ENCODE data around the gene KCNJ14. TPM values are rescaled to one million over a fixed set of nuclear protein-coding genes. Genes with fewer than 3 reads are reported as not detected.
A peak's percentile ranks its signal among the peaks of the same experiment; 100 is the strongest.

Gene KCNJ14
- polyA plus RNA-seq, 1 donor: 1.1 TPM

- no peak for DNase-seq
Observed at GRCh38 chr19:48445256-48445605, 10.1 kb upstream of the KCNJ14 start.

- DNase-seq: peak; percentile 95
Observed at GRCh38 chr19:48445606-48446481, 9.5 kb upstream of the KCNJ14 start, which contains the start of gene GRWD1. GRWD1 (plus strand) TSS chr19:48445983; CDS start chr19:48446006, 23 bp downstream.

GRCh38 chr19:48446579-48446978 lies 8.8 kb upstream of the KCNJ14 start:
- no peak for DNase-seq

DNA sequence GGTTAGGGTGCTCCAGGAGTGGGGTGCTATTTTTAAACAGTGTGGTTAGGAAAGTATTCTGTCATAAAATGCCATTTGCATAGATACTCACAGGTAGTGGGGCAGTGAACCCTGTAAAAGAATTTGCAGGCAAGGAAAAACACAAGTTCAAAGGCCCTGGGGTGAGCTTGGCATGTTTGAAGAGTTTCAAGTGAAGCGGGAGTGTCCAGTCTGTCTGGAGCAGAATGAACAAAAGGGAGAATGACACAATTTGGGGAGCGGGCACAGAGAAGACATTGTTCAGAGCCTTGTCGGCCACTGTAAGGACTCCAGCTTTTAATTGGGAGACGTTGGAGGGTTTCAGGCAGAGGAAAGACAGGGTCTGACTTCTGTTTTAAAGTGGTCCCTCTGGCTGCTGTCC lies 6.8 kb upstream of the KCNJ14 start:
- no peak for DNase-seq

GRCh38 chr19:48450441-48450840 lies 4.9 kb upstream of the KCNJ14 start:
- DNase-seq: no peak

- DNase-seq: no peak
Observed at GRCh38 chr19:48450863-48451262, 4.5 kb upstream of the KCNJ14 start.

GRCh38 chr19:48451624-48452023 lies 3.8 kb upstream of the KCNJ14 start:
- DNase-seq: no peak

- no peak for DNase-seq
Observed at GRCh38 chr19:48452289-48453190, 2.8 kb upstream of the KCNJ14 start.

- no peak for DNase-seq
Observed at GRCh38 chr19:48454150-48454730, 1.1 kb upstream of the KCNJ14 start.

DNA sequence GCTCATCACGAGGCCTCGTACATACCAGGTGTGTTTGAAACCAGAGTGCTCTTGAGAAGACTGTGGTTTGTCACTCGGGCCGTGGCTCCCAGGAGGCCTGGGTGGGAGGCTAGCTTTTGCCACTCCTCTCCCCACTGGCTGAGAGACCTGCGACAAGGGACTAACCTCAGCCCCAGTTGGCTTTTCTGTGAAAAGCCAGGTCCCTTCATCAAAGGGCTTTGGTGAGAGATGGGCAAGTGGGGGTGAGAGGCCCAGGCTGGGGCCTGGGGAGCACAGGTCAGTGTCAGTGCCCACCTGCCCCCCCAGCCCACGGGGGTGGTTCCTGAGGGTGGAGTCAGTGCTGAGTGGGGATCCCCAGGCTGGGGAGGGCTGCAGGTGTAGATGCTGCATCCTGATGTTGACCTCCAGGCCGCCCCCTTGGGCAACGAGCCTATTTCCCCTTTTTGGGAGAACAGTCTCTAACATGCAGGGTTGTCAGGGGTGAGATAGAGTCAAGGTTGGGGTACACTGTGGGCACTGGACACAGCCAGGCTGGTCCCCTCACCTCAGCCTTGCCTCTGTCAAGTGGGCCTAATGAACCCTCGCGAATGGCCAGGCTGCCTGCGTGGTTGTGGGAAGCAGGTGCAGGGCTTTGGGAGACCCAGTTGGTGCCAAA lies 661 bp downstream of the KCNJ14 start:
- no peak for DNase-seq

DNA sequence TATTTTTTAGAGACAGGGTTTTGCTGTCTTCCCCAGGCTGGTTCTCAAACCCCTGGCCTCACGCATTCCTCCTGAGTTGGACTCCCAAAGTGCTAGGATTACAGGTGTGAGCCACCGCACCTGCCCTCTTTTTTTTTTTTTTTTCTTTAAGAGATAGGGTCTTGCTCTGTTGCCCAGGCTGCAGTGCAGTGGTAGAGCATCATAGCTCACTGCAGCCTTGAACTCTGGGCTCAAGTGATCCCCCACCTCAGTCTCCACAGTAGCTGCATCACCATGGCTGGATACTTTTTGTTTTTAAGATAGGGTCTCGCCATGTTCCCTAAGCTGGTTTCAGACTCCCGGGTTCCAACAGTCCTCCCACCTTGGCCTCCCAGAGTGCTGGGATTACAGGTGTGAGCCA lies 1.5 kb downstream of the KCNJ14 start:
- DNase-seq: no peak

- DNase-seq: no peak
Observed at GRCh38 chr19:48458016-48458415, 2.6 kb downstream of the KCNJ14 start.

GRCh38 chr19:48461651-48461981 lies 6.2 kb downstream of the KCNJ14 start:
- DNase-seq: no peak

GRCh38 chr19:48461982-48462655 lies 6.7 kb downstream of the KCNJ14 start:
- DNase-seq: no peak

- DNase-seq: no peak
Observed at GRCh38 chr19:48465215-48465614, 9.8 kb downstream of the KCNJ14 start.

- DNase-seq: no peak
Observed at GRCh38 chr19:48466561-48467325, 11.4 kb downstream of the KCNJ14 start.

DNA sequence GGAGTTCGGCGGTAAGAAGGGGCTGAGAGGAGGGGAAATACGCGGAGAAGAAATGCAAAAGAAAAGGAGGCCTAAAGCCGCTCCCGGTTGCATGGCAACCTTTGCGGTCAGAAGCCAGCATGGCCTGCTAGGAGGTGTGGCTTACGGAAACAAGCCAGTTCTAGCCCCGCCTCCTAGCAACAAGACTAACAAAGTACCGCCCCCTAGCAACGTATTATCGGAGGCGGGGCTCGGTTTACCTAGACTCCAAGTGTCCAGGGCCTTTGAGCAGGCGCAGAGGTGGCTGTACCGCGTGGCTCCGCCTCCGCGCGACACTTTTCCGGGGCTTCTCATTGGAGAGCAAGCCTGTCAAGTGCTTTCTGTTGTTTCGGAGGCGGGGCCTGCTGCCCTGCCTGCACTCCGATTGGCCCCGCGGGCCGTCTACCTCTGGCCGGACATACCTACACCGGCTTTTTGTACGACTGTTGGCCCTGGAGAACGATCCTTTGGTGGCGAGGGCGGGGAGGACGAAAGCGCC lies 13.5 kb downstream of the KCNJ14 start:
- peak; percentile 100 for DNase-seq

GRCh38 chr19:48469289-48469881 lies 14.0 kb downstream of the KCNJ14 start, which contains the start of gene CYTH2:
CYTH2 (plus strand) TSS chr19:48469369; CDS start chr19:48469508, 139 bp downstream.
- DNase-seq: peak; percentile 74

GRCh38 chr19:48469934-48470680 lies 14.7 kb downstream of the KCNJ14 start:
- DNase-seq: no peak
